OCI-LY1 (cell line): ENCODE data around the gene FDXR.

ENCODE experiments used
- H2AFZ ChIP-seq: fragments of 200-600 bp; sonication (generic), shearing (Covaris generic); 2 replicates; pipeline ENCODE4 v1.6.0; 2014; ENCODE audit warnings: antibody characterized with exemption, mild to moderate bottlenecking, low read length
- H3F3A ChIP-seq: fragments of 200-600 bp; sonication (generic), shearing (Covaris generic); 2 replicates; pipeline ENCODE4 v1.6.0; 2014; ENCODE audit warnings: mild to moderate bottlenecking, antibody characterized with exemption, low read length, moderate library complexity; ENCODE audit not compliant: insufficient read depth
- H3K27ac ChIP-seq: fragments of 200-600 bp; sonication (generic); 2 replicates; pipeline ENCODE4 v1.5.1; 2014; ENCODE audit warnings: low read length, mixed run types, mild to moderate bottlenecking, low read depth; ENCODE audit not compliant: poor library complexity, severe bottlenecking
- H3K27me3 ChIP-seq: fragments of 200-600 bp; sonication (generic); 2 replicates; pipeline ENCODE4 v1.6.0; 2014; ENCODE audit warnings: antibody characterized with exemption, mild to moderate bottlenecking, low read length, moderate library complexity; ENCODE audit not compliant: insufficient read depth
- H3K36me3 ChIP-seq: fragments of 200-600 bp; sonication (generic); 2 replicates; pipeline ENCODE4 v1.6.1; 2014; ENCODE audit warnings: mild to moderate bottlenecking, antibody characterized with exemption, low read length, moderate library complexity, mixed read lengths; ENCODE audit not compliant: insufficient read depth
- H3K4me1 ChIP-seq: fragments of 200-600 bp; sonication (generic); 2 replicates; pipeline ENCODE4 v1.5.1; 2014; ENCODE audit warnings: mild to moderate bottlenecking, low read length, moderate library complexity; ENCODE audit not compliant: insufficient read depth, severe bottlenecking
- H3K4me2 ChIP-seq: fragments of 200-600 bp; sonication (generic), shearing (Covaris generic); 2 replicates; pipeline ENCODE4 v1.6.1; 2014; ENCODE audit warnings: low read length
- H3K4me3 ChIP-seq: fragments of 200-600 bp; sonication (generic); 2 replicates; pipeline ENCODE4 v1.5.1; 2014; ENCODE audit warnings: low read length, low read depth, mild to moderate bottlenecking, mixed read lengths; ENCODE audit not compliant: poor library complexity, severe bottlenecking
- H3K79me2 ChIP-seq: fragments of 200-600 bp; shearing (Covaris generic); 2 replicates; pipeline ENCODE4 v1.6.1; 2016; ENCODE audit warnings: mixed run types, low read length, mixed read lengths; ENCODE audit not compliant: insufficient read depth
- H3K9ac ChIP-seq: fragments of 200-600 bp; sonication (generic), shearing (Covaris generic); 2 replicates; pipeline ENCODE4 v1.6.1; 2014; ENCODE audit warnings: mild to moderate bottlenecking, low read length, mixed read lengths
- H3K9me2 ChIP-seq: fragments of 200-600 bp; sonication (generic), shearing (Covaris generic); 2 replicates; pipeline ENCODE4 v1.6.1; 2014; ENCODE audit warnings: low read depth, mild to moderate bottlenecking, low read length, mixed read lengths
- H3K9me3 ChIP-seq: fragments of 200-600 bp; shearing (Covaris generic); 2 replicates; pipeline ENCODE4 v1.6.1; 2014; ENCODE audit warnings: low read length, mixed read lengths
- H4K20me1 ChIP-seq: fragments of 200-600 bp; sonication (generic), shearing (Covaris generic); 2 replicates; pipeline ENCODE4 v1.6.0; 2016; ENCODE audit warnings: mild to moderate bottlenecking, low read length; ENCODE audit not compliant: insufficient read depth
- EZH2 ChIP-seq: fragments of 200-600 bp; sonication (generic), shearing (Covaris generic); IDR thresholded peaks from 2 replicates; pipeline ENCODE4 v1.8.0; 2017; ENCODE audit warnings: borderline replicate concordance, mixed run types, mild to moderate bottlenecking, antibody characterized with exemption, low read length, moderate library complexity, mixed read lengths
- TF ChIP-seq, protein P1 (sequence below): fragments of 200-600 bp; sonication (generic), shearing (Covaris generic); IDR thresholded peaks from 2 replicates; pipeline ENCODE4 v1.5.1; 2017; ENCODE audit warnings: mild to moderate bottlenecking, antibody characterized with exemption, low read length, moderate library complexity, mixed read lengths

Gene FDXR

GRCh38 chr17:74850310-74850709, 22.5 kb downstream of the FDXR start:
- Histone ChIP-seq H3K9me3 (no peaks in the 10 kb centered on the region), H3K4me2 (no peak overlapping the region), H3K9me2 (no peaks in the 10 kb centered on the region), H3K9ac (no peak overlapping the region), H3F3A (no peaks in the 10 kb centered on the region), H3K27ac (no peak overlapping the region), H3K4me3 (no peak overlapping the region), H3K79me2 (no peaks in the 10 kb centered on the region), H3K27me3 (0 out of 2 replicates have a peak, but pooled peaks cover 3% of the 10 kb centered on the region), H2AFZ (no peak overlapping the region), H4K20me1 (no peaks in the 10 kb centered on the region), H3K36me3 (no peaks in the 10 kb centered on the region), H3K4me1 (no peaks in the 10 kb centered on the region)
- TF ChIP-seq EZH2: no peak
- TF ChIP-seq, protein P1, sequence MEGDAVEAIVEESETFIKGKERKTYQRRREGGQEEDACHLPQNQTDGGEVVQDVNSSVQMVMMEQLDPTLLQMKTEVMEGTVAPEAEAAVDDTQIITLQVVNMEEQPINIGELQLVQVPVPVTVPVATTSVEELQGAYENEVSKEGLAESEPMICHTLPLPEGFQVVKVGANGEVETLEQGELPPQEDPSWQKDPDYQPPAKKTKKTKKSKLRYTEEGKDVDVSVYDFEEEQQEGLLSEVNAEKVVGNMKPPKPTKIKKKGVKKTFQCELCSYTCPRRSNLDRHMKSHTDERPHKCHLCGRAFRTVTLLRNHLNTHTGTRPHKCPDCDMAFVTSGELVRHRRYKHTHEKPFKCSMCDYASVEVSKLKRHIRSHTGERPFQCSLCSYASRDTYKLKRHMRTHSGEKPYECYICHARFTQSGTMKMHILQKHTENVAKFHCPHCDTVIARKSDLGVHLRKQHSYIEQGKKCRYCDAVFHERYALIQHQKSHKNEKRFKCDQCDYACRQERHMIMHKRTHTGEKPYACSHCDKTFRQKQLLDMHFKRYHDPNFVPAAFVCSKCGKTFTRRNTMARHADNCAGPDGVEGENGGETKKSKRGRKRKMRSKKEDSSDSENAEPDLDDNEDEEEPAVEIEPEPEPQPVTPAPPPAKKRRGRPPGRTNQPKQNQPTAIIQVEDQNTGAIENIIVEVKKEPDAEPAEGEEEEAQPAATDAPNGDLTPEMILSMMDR: no peak

DNA sequence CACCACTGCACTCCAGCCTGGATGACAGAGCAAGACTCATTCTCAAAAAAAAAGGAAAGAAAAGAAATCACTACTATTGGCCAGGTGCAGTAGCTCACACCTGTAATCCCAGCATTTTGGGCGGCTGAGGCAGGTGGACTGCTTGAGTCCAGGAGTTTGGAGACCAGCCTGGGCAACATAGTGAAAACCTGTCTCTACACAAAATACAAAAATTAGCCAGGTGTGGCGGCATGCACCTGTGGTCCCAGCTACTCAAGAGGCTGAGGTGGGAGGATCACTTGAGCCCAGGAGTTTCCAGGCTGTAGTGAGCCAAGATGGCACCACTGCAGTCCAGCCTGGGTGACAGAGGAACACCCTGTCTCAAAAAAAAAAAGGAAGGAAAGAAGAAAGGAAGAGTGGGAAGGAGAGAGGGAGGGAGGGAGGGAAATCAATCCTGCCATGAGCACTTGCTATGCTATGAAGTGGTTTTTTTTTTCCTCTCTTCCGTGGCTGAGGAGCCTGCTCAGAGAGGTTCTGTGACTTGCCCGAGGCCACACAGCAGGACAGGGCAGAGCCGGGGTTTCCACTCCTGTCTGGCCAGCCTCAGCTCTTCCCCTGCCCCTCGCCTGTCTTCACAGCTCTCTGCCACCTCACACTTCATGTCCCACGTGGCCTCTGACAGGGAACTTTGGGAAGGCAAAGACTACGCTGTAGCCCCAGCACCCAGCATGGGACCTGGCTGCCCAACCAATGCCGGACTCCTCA, 24.0 kb downstream of the FDXR start:
- Histone ChIP-seq H3F3A (no peaks in the 10 kb centered on the region), H3K4me2 (no peak overlapping the region), H3K79me2 (no peaks in the 10 kb centered on the region), H4K20me1 (no peaks in the 10 kb centered on the region), H3K27me3 (no peaks in the 10 kb centered on the region), H3K9me3 (no peaks in the 10 kb centered on the region), H3K27ac (no peak overlapping the region), H3K4me1 (no peaks in the 10 kb centered on the region), H2AFZ (no peak overlapping the region), H3K9ac (no peak overlapping the region), H3K4me3 (no peak overlapping the region), H3K9me2 (no peaks in the 10 kb centered on the region), H3K36me3 (no peaks in the 10 kb centered on the region)
- TF ChIP-seq, protein P1: no peak
- no peak for TF ChIP-seq EZH2

- Histone ChIP-seq H3K9me2 (no peaks in the 10 kb centered on the region), H3K27ac (no peak overlapping the region), H3K4me1 (no peaks in the 10 kb centered on the region), H3K79me2 (no peaks in the 10 kb centered on the region), H3K9ac (no peak overlapping the region), H3K4me3 (no peak overlapping the region), H3K36me3 (no peaks in the 10 kb centered on the region), H4K20me1 (no peaks in the 10 kb centered on the region), H3K27me3 (no peaks in the 10 kb centered on the region), H3K9me3 (no peaks in the 10 kb centered on the region), H3K4me2 (no peak overlapping the region), H3F3A (no peaks in the 10 kb centered on the region), H2AFZ (no peak overlapping the region)
- no peak for TF ChIP-seq EZH2
- TF ChIP-seq, protein P1: no peak
Observed at GRCh38 chr17:74846621-74847020, 26.2 kb downstream of the FDXR start.
